ENCODE results near the gene IZUMO4.

Gene IZUMO4

GRCh38 chr19:2119921-2120785 lies 23.4 kb downstream of the IZUMO4 start:
- ATAC-seq = no peak
- TF ChIP-seq RARB (CRISPR knock-in tag; IDR thresholded peaks at IDR 0.05) (no peak), BACH2 (CRISPR knock-in tag; IDR thresholded peaks at IDR 0.05; ENCODE audit: borderline replicate concordance) (no peak), GLIS3 (CRISPR knock-in tag; IDR thresholded peaks at IDR 0.05) (no peak), PPARA (CRISPR knock-in tag; IDR thresholded peaks at IDR 0.05; ENCODE audit: borderline replicate concordance) (no peak), TCF4 (CRISPR knock-in tag; IDR thresholded peaks at IDR 0.05; ENCODE audit: borderline replicate concordance) (no peak), ZNF565 (CRISPR knock-in tag; conservative IDR thresholded peaks at IDR 0.05; ENCODE audit: low read depth) (no peak), ZNF70 (CRISPR knock-in tag; IDR thresholded peaks at IDR 0.05) (no peak), CSDC2 (CRISPR knock-in tag; IDR thresholded peaks at IDR 0.05) (no peak), ZFP3 (CRISPR knock-in tag; IDR thresholded peaks at IDR 0.05) (no peak), ESRRG (CRISPR knock-in tag; IDR thresholded peaks at IDR 0.05) (no peak), ZC3H10 (CRISPR knock-in tag; IDR thresholded peaks at IDR 0.05) (no peak), ISL1 (CRISPR knock-in tag; IDR thresholded peaks at IDR 0.05) (no peak), ZFP30 (CRISPR knock-in tag; IDR thresholded peaks at IDR 0.05) (no peak)
- TF ChIP-seq, protein P1, sequence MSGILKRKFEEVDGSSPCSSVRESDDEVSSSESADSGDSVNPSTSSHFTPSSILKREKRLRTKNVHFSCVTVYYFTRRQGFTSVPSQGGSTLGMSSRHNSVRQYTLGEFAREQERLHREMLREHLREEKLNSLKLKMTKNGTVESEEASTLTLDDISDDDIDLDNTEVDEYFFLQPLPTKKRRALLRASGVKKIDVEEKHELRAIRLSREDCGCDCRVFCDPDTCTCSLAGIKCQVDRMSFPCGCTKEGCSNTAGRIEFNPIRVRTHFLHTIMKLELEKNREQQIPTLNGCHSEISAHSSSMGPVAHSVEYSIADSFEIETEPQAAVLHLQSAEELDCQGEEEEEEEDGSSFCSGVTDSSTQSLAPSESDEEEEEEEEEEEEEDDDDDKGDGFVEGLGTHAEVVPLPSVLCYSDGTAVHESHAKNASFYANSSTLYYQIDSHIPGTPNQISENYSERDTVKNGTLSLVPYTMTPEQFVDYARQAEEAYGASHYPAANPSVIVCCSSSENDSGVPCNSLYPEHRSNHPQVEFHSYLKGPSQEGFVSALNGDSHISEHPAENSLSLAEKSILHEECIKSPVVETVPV (CRISPR knock-in tag; IDR thresholded peaks at IDR 0.05) = no peak

GRCh38 chr19:2120821-2121220 lies 24.1 kb downstream of the IZUMO4 start:
- ATAC-seq = no peak
- TF ChIP-seq ZNF565 (CRISPR knock-in tag; conservative IDR thresholded peaks at IDR 0.05; ENCODE audit: low read depth) (no peak), ZC3H10 (CRISPR knock-in tag; IDR thresholded peaks at IDR 0.05) (no peak), ARNTL (CRISPR knock-in tag; IDR thresholded peaks at IDR 0.05; ENCODE audit: borderline replicate concordance, low read depth) (no peak), ZFP3 (CRISPR knock-in tag; IDR thresholded peaks at IDR 0.05) (no peak), BACH2 (CRISPR knock-in tag; IDR thresholded peaks at IDR 0.05; ENCODE audit: borderline replicate concordance) (no peak), ESRRG (CRISPR knock-in tag; IDR thresholded peaks at IDR 0.05) (no peak), ZNF70 (CRISPR knock-in tag; IDR thresholded peaks at IDR 0.05) (no peak), OSR1 (CRISPR knock-in tag; IDR thresholded peaks at IDR 0.05) (no peak), ISL1 (CRISPR knock-in tag; IDR thresholded peaks at IDR 0.05) (no peak), RARB (CRISPR knock-in tag; IDR thresholded peaks at IDR 0.05) (no peak), TOX (CRISPR knock-in tag; IDR thresholded peaks at IDR 0.05; ENCODE audit: borderline replicate concordance) (no peak), SNAI2 (CRISPR knock-in tag; IDR thresholded peaks at IDR 0.05) (no peak)
- TF ChIP-seq, protein P2, sequence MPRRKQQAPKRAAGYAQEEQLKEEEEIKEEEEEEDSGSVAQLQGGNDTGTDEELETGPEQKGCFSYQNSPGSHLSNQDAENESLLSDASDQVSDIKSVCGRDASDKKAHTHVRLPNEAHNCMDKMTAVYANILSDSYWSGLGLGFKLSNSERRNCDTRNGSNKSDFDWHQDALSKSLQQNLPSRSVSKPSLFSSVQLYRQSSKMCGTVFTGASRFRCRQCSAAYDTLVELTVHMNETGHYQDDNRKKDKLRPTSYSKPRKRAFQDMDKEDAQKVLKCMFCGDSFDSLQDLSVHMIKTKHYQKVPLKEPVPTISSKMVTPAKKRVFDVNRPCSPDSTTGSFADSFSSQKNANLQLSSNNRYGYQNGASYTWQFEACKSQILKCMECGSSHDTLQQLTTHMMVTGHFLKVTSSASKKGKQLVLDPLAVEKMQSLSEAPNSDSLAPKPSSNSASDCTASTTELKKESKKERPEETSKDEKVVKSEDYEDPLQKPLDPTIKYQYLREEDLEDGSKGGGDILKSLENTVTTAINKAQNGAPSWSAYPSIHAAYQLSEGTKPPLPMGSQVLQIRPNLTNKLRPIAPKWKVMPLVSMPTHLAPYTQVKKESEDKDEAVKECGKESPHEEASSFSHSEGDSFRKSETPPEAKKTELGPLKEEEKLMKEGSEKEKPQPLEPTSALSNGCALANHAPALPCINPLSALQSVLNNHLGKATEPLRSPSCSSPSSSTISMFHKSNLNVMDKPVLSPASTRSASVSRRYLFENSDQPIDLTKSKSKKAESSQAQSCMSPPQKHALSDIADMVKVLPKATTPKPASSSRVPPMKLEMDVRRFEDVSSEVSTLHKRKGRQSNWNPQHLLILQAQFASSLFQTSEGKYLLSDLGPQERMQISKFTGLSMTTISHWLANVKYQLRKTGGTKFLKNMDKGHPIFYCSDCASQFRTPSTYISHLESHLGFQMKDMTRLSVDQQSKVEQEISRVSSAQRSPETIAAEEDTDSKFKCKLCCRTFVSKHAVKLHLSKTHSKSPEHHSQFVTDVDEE (CRISPR knock-in tag; IDR thresholded peaks at IDR 0.05) = no peak
- TF ChIP-seq, protein P1 (CRISPR knock-in tag; IDR thresholded peaks at IDR 0.05) = no peak
- TF ChIP-seq, protein P3, sequence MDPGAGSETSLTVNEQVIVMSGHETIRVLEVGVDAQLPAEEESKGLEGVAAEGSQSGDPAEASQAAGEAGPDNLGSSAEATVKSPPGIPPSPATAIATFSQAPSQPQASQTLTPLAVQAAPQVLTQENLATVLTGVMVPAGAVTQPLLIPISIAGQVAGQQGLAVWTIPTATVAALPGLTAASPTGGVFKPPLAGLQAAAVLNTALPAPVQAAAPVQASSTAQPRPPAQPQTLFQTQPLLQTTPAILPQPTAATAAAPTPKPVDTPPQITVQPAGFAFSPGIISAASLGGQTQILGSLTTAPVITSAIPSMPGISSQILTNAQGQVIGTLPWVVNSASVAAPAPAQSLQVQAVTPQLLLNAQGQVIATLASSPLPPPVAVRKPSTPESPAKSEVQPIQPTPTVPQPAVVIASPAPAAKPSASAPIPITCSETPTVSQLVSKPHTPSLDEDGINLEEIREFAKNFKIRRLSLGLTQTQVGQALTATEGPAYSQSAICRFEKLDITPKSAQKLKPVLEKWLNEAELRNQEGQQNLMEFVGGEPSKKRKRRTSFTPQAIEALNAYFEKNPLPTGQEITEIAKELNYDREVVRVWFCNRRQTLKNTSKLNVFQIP (CRISPR knock-in tag; IDR thresholded peaks at IDR 0.05; ENCODE audit: borderline replicate concordance, low read depth) = no peak

- no peak for ATAC-seq
- no peak for TF ChIP-seq BACH2 (CRISPR knock-in tag; IDR thresholded peaks at IDR 0.05; ENCODE audit: borderline replicate concordance)
- no peak for TF ChIP-seq GLIS3 (CRISPR knock-in tag; IDR thresholded peaks at IDR 0.05)
- TF ChIP-seq ZNF70 (CRISPR knock-in tag; IDR thresholded peaks at IDR 0.05) = no peak
- TF ChIP-seq ARNTL (CRISPR knock-in tag; IDR thresholded peaks at IDR 0.05; ENCODE audit: borderline replicate concordance, low read depth) = no peak
- no peak for TF ChIP-seq ZFP3 (CRISPR knock-in tag; IDR thresholded peaks at IDR 0.05)
- TF ChIP-seq, protein P2 (CRISPR knock-in tag; IDR thresholded peaks at IDR 0.05) = no peak
- TF ChIP-seq, protein P1 (CRISPR knock-in tag; IDR thresholded peaks at IDR 0.05) = no peak
- no peak for TF ChIP-seq ZFP30 (CRISPR knock-in tag; IDR thresholded peaks at IDR 0.05)
These were observed 24.8 kb downstream of the IZUMO4 start for GRCh38 chr19:2121416-2122051.

Data from SK-N-SH treated with all-trans-retinoic acid at 6 μM for 48 hours (cell line).